ENCODE data around the gene DNAH8. TPM values are rescaled to one million over a fixed set of nuclear protein-coding genes. Genes with fewer than 3 reads are reported as not detected.

DNAH8 gene
- total RNA-seq, 1 donor, result under 0.01 TPM

GRCh38 chr6:38845931-38846330, 130.8 kb downstream of the DNAH8 start:
- no peak overlapping the region for H3K4me3 ChIP-seq (ENCODE audit: low read depth, low read length)
- no peak for TF ChIP-seq CTCF (IDR thresholded peaks at IDR 0.05; ENCODE audit: insufficient read depth, low read depth, low read length)
- DNase-seq (ENCODE audit: low read depth), result no peak

GRCh38 chr6:38846361-38846760, 131.2 kb downstream of the DNAH8 start:
- TF ChIP-seq CTCF (IDR thresholded peaks at IDR 0.05; ENCODE audit: insufficient read depth, low read depth, low read length), result no peak
- no peak overlapping the region for H3K4me3 ChIP-seq (ENCODE audit: low read depth, low read length)
- DNase-seq (ENCODE audit: low read depth), result no peak

- no peak for TF ChIP-seq CTCF (IDR thresholded peaks at IDR 0.05; ENCODE audit: insufficient read depth, low read depth, low read length)
- H3K4me3 ChIP-seq (ENCODE audit: low read depth, low read length), result no peak overlapping the region
- DNase-seq (ENCODE audit: low read depth), result no peak
Measured at GRCh38 chr6:38846844-38847243, 131.7 kb downstream of the DNAH8 start.

- no peak for TF ChIP-seq CTCF (IDR thresholded peaks at IDR 0.05; ENCODE audit: insufficient read depth, low read depth, low read length)
- no peak overlapping the region for H3K4me3 ChIP-seq (ENCODE audit: low read depth, low read length)
- DNase-seq (ENCODE audit: low read depth), result no peak
Measured at GRCh38 chr6:38847497-38847896, 132.4 kb downstream of the DNAH8 start.

- no peak for DNase-seq (ENCODE audit: low read depth)
- TF ChIP-seq CTCF (IDR thresholded peaks at IDR 0.05; ENCODE audit: insufficient read depth, low read depth, low read length), result no peak
- H3K4me3 ChIP-seq (ENCODE audit: low read depth, low read length), result no peak overlapping the region
Measured at GRCh38 chr6:38848760-38849159, 133.6 kb downstream of the DNAH8 start.

- DNase-seq (ENCODE audit: low read depth), result no peak
- no peak for TF ChIP-seq CTCF (IDR thresholded peaks at IDR 0.05; ENCODE audit: insufficient read depth, low read depth, low read length)
- H3K4me3 ChIP-seq (ENCODE audit: low read depth, low read length), result no peak overlapping the region
Measured at GRCh38 chr6:38852215-38852614, 137.1 kb downstream of the DNAH8 start.

- no peak for TF ChIP-seq CTCF (IDR thresholded peaks at IDR 0.05; ENCODE audit: insufficient read depth, low read depth, low read length)
- H3K4me3 ChIP-seq (ENCODE audit: low read depth, low read length), result no peak overlapping the region
- no peak for DNase-seq (ENCODE audit: low read depth)
Measured at GRCh38 chr6:38853236-38853635, 138.1 kb downstream of the DNAH8 start.
